ENCODE data around the gene ANKIB1. TPM values are rescaled to one million over a fixed set of nuclear protein-coding genes. Genes with fewer than 3 reads are reported as not detected.

ANKIB1 gene
- total RNA-seq, 6 experiments from 2014 or later: 9.3 to 20.8 (median 15.0) TPM

GRCh38 chr7:92296880-92297445, 51.2 kb downstream of the ANKIB1 start:
- no peak overlapping the region for H3K27ac ChIP-seq
- no peaks in the 10 kb centered on the region for H3K9me3 ChIP-seq
- TF ChIP-seq, protein P1, sequence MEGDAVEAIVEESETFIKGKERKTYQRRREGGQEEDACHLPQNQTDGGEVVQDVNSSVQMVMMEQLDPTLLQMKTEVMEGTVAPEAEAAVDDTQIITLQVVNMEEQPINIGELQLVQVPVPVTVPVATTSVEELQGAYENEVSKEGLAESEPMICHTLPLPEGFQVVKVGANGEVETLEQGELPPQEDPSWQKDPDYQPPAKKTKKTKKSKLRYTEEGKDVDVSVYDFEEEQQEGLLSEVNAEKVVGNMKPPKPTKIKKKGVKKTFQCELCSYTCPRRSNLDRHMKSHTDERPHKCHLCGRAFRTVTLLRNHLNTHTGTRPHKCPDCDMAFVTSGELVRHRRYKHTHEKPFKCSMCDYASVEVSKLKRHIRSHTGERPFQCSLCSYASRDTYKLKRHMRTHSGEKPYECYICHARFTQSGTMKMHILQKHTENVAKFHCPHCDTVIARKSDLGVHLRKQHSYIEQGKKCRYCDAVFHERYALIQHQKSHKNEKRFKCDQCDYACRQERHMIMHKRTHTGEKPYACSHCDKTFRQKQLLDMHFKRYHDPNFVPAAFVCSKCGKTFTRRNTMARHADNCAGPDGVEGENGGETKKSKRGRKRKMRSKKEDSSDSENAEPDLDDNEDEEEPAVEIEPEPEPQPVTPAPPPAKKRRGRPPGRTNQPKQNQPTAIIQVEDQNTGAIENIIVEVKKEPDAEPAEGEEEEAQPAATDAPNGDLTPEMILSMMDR (IDR thresholded peaks at IDR 0.05): no peak
- no peak for TF ChIP-seq POLR2A (IDR thresholded peaks at IDR 0.05)
- H3K4me1 ChIP-seq: peaks cover 0 to 6% (median 0%) of the 10 kb centered on the region in 4 donors
- H3K36me3 ChIP-seq: no peaks in the 10 kb centered on the region
- DNase-seq: no peak
- WGBS (ENCODE audit: insufficient coverage, low coverage, low lambda C conversion rate, missing lambda C conversion rate): 94% methylated on average over 2 of the region's 3 CpGs
- no peaks in the 10 kb centered on the region for H3K27me3 ChIP-seq
- no peak for ATAC-seq
- intact Hi-C loops (cut with DNase I): no loop called here
- no peak overlapping the region for H3K4me3 ChIP-seq

- no peak for ATAC-seq
- TF ChIP-seq POLR2A (IDR thresholded peaks at IDR 0.05): no peak
- TF ChIP-seq, protein P1 (IDR thresholded peaks at IDR 0.05): no peak
- intact Hi-C loops (cut with DNase I): no loop called here
Measured at GRCh38 chr7:92297736-92298135, 52.0 kb downstream of the ANKIB1 start.

DNA sequence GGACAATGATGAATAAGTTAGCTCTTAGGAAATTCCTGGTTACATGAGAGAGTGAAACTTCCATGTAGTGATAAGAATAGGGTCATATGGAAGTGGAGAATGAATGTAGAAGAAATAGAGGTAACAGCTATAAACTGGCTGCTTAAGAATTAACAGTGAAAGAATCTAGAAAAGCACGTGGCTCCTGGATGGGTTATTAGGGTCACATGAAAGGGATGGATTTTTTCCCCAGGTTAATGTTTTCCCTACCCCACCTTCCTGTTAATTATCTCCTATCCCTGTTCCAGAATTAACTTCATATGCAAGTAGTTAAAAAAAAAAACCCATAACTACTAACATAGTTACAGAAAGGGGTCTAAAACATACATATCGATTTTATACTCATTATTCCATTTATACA, 58.0 kb downstream of the ANKIB1 start:
- Histone ChIP-seq H3K4me3 (no peak overlapping the region), H3K4me1 (no peaks in the 10 kb centered on the region), H3K27ac (no peak overlapping the region), H3K27me3 (no peaks in the 10 kb centered on the region), H3K9me3 (no peaks in the 10 kb centered on the region), H3K36me3 (no peaks in the 10 kb centered on the region)
- ATAC-seq: no peak
- DNase-seq: no peak
- intact Hi-C loops (cut with DNase I): no loop called here
- TF ChIP-seq, protein P1 (IDR thresholded peaks at IDR 0.05): no peak
- no peak for TF ChIP-seq POLR2A (IDR thresholded peaks at IDR 0.05)
- 67% methylated on average over 2 of the region's 2 CpGs for WGBS (ENCODE audit: insufficient coverage, low coverage, low lambda C conversion rate, missing lambda C conversion rate)

More at GRCh38 chr7:92297736-92298135, 52.0 kb downstream of the ANKIB1 start:
- no peak for DNase-seq
- Histone ChIP-seq H3K4me1 (peaks cover 0 to 6% (median 0%) of the 10 kb centered on the region in 4 donors), H3K27ac (no peak overlapping the region), H3K4me3 (no peak overlapping the region), H3K27me3 (no peaks in the 10 kb centered on the region), H3K9me3 (no peaks in the 10 kb centered on the region), H3K36me3 (no peaks in the 10 kb centered on the region)
- 100% methylated on average over 1 of the region's 1 CpG for WGBS (ENCODE audit: insufficient coverage, low coverage, low lambda C conversion rate, missing lambda C conversion rate)

DNA sequence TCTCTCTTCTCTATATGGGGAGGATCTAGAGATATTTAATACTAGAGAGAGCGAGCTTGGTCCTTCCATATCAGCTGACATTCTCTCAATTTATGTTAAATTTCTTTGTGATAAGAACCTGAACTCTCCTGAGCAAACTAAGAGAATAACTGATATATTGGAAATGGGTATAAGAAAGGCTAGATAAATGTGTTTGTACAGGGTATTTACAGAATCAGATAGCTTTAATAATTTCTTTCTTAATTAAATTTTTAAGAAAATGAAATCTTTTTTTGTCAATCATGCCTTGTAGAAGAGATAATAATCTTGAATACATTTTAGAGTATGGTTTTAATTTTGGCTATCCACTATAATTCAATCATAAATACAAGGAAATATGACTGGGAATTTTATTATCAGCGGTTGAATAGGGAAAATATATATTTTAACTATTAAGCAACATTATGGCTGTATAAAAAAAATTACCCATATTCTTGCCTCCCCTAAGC, 58.7 kb downstream of the ANKIB1 start:
- no peak for DNase-seq
- no peak for ATAC-seq
- H3K36me3 ChIP-seq: no peaks in the 10 kb centered on the region
- intact Hi-C loops (cut with DNase I): no loop called here
- no peaks in the 10 kb centered on the region for H3K27me3 ChIP-seq
- no peak overlapping the region for H3K27ac ChIP-seq
- no peaks in the 10 kb centered on the region for H3K4me1 ChIP-seq
- WGBS (ENCODE audit: insufficient coverage, low coverage, low lambda C conversion rate, missing lambda C conversion rate): 100% methylated on average over 2 of the region's 2 CpGs
- TF ChIP-seq, protein P1 (IDR thresholded peaks at IDR 0.05): no peak
- no peak for TF ChIP-seq POLR2A (IDR thresholded peaks at IDR 0.05)
- no peaks in the 10 kb centered on the region for H3K9me3 ChIP-seq
- H3K4me3 ChIP-seq: no peak overlapping the region
